ENCODE results near the gene ZSWIM7. TPM values are rescaled to one million over a fixed set of nuclear protein-coding genes. Genes with fewer than 3 reads are reported as not detected.

The ZSWIM7 gene
- total and polyA plus RNA-seq, 11 donors, result 15.3 to 47.3 (median 32.6) TPM

DNA sequence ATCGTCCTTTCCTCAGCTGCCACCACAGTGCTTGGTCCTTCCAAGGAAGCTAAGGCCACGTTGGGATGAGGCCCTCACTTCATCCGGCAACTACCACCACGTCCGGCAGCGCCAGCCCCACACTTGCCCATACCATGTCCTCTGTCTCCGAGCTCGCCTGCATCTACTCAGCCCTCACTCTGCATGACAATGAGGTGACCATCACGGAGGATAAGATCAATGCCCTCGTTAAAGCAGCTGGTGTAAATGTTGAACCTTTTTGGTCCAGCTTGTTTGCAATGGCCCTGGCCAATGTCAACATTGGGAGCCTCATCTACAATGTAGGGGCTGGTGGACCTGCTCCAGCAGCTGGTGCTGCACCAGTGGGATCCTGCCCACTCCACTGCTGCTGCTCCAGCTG is 45.0 kb upstream of the ZSWIM7 start:
- H3K9me3 ChIP-seq, result no peaks in the 10 kb centered on the region
- H3K27me3 ChIP-seq, result no peaks in the 10 kb centered on the region
- H3K27ac ChIP-seq, result no peak overlapping the region
- peaks cover 0 to 4% (median 0%) of the 10 kb centered on the region in 12 donors for H3K4me1 ChIP-seq
- no peak overlapping the region for H3K4me3 ChIP-seq
- intact Hi-C loops (cut with DNase I), result no loop called here
- H3K36me3 ChIP-seq, result peaks cover 0 to 100% (median 98%) of the 10 kb centered on the region in 9 donors
- no peak for TF ChIP-seq POLR2A (IDR thresholded peaks at IDR 0.05)
- TF ChIP-seq CTCF (IDR thresholded peaks at IDR 0.05), result no peak
- DNase-seq (no peak), ATAC-seq (no peak)
- 86 to 91% (median 90%) methylated on average over 10 of the region's 10 CpGs for WGBS, 4 donors

DNA sequence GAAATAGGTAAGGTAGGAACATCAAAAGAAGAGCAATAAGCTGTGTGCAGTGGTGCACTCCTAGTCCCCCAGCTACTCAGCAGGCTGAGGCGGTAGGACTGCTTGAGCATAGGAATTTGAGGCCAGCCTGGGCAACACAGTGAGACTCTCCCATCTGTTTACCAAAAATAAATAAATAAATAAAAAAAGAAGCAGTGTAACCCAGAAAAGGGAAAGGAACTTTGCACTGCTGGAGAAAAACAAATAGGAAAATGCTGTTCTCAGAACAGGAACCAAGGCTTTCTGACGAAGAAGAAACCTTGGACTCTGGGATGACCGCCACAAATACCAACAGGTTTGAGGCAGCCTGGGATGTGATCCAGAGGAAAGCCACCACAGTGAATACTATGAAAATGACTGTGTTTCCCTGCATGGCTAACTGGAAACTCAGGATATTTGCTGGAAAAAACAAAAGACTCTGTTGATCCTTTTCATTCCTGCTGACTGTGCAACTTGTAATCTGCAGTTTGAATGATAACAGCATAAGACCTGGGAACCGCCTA is 41.3 kb upstream of the ZSWIM7 start:
- TF ChIP-seq POLR2A (IDR thresholded peaks at IDR 0.05), result no peak
- TF ChIP-seq CTCF (IDR thresholded peaks at IDR 0.05), result no peak
- no peak for DNase-seq
- 83 to 93% (median 88%) methylated on average over 4 of the region's 4 CpGs for WGBS, 4 donors
- peaks cover 0 to 4% (median 0%) of the 10 kb centered on the region in 12 donors for H3K4me1 ChIP-seq
- H3K9me3 ChIP-seq, result no peaks in the 10 kb centered on the region
- peaks cover 0 to 100% (median 99%) of the 10 kb centered on the region in 9 donors for H3K36me3 ChIP-seq
- ATAC-seq, result peak in 3 of 4 donors; percentile 10 to 50 (median 18)
- H3K27ac ChIP-seq, result no peak overlapping the region
- no peak overlapping the region for H3K4me3 ChIP-seq
- no peaks in the 10 kb centered on the region for H3K27me3 ChIP-seq
- intact Hi-C loops (cut with DNase I), result no loop called here

DNA sequence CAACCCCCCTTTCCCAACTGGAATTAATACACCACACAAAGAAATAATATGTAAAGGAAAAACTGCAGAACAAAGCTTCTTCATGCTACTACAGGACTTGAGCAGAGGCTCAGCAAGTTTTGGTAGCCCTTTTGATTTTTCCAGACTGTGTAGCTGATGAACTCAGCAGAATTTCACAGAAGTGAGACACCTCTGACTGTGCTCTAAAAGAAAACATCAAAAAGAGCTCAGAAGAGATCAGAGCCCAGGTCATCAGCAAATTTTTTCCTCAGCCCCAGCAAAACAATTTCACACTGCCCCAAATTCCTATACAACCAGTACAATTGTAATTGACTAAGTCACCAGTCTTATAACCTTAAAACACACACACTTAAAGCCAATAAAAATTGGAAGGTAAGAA is 38.1 kb upstream of the ZSWIM7 start:
- Histone ChIP-seq H3K27me3 (no peaks in the 10 kb centered on the region), H3K4me1 (peaks cover 0 to 4% (median 0%) of the 10 kb centered on the region in 12 donors), H3K4me3 (no peak overlapping the region), H3K27ac (no peak overlapping the region), H3K36me3 (peaks cover 0 to 100% (median 99%) of the 10 kb centered on the region in 9 donors), H3K9me3 (no peaks in the 10 kb centered on the region)
- intact Hi-C loops (cut with DNase I), result no loop called here
- TF ChIP-seq CTCF (IDR thresholded peaks at IDR 0.05), result no peak
- TF ChIP-seq POLR2A (IDR thresholded peaks at IDR 0.05), result no peak
- ATAC-seq (no peak), DNase-seq (no peak)

DNA sequence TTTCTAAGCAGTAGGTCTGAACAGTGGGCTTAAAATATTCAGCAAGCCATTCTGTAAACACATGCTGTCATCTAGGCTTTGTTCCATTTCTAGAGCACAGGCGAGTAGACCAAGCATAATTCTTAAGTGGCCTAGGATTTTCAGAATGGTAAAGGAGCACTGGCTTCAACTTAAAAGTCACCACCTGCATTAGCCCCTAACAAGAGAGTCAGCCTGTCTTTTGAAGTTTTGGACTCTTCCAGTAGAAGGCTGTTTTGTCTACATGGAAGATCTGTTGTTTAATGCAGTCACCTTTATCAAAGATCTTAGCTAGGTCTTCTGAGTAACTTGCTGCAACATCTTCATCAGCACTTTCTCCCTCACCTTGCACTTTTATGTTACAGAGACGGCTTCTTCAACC is 36.8 kb upstream of the ZSWIM7 start:
- intact Hi-C loops (cut with DNase I), result no loop called here
- Histone ChIP-seq H3K4me1 (peaks cover 0 to 4% (median 0%) of the 10 kb centered on the region in 12 donors), H3K27ac (no peak overlapping the region), H3K4me3 (no peak overlapping the region), H3K9me3 (no peaks in the 10 kb centered on the region), H3K36me3 (peaks cover 0 to 100% (median 99%) of the 10 kb centered on the region in 9 donors), H3K27me3 (no peaks in the 10 kb centered on the region)
- WGBS, 4 donors, result 88 to 93% (median 89%) methylated on average over 2 of the region's 2 CpGs
- DNase-seq, result no peak
- ATAC-seq, result no peak
- TF ChIP-seq POLR2A (IDR thresholded peaks at IDR 0.05), result no peak
- TF ChIP-seq CTCF (IDR thresholded peaks at IDR 0.05), result no peak

All from heart left ventricle (tissue), 16 donors.